ENCODE results near the gene SYT12.

DNA sequence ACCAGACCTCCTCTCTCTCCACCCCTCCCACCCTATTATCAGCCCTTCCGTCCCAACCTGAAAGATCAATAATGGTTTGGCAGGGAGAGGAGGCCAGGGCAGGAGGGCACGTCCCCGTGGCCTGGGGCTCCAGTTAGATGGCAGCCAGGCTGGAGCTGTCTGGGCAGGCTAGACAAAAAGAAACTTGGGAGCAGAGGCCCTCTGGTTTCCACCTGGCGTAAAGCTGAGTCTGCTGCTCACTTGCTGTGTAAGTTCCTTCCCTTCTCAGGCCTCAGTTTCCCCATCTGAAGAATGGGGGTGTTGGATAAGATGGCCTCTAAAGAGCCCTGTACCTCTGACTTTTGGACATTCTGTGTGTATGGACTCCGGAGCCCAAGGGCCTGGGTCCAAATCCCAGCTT is 30.0 kb downstream of the SYT12 start:
- TF ChIP-seq CTCF (IDR thresholded peaks at IDR 0.05; ENCODE audit: extremely low read depth in 1 of 2, insufficient read depth in 1 of 2, low read depth in 1 of 2, low read length in 2 of 2) (no peak), MAX (IDR thresholded peaks at IDR 0.05; ENCODE audit: insufficient read depth, insufficient read length) (no peak)
